Measurements from ENCODE around the gene EXOC4.

GRCh38 chr7:133230591-133231194, 22.2 kb upstream of the EXOC4 start:
- TF ChIP-seq POLR2A (IDR thresholded peaks at IDR 0.05; ENCODE audit: low read length) (no peak), GATA1 (IDR thresholded peaks at IDR 0.05; ENCODE audit: low read depth, low read length) (no peak)

All from erythroblast (primary cell).